VCaP (cell line): ENCODE measurements around the gene IRX6.

Source experiments
- H3K27ac ChIP-seq: fragments of 450-650 bp; 2 replicates; pipeline ENCODE4 v1.5.1; 2017
- CTCF ChIP-seq: fragments of 450-650 bp; conservative IDR thresholded peaks from 2 replicates; pipeline ENCODE4 v1.5.1; 2017; ENCODE audit warnings: mild to moderate bottlenecking, moderate library complexity

The IRX6 gene

GRCh38 chr16:55329791-55330428 is 5.9 kb downstream of the IRX6 start:
- no peak overlapping the region for H3K27ac ChIP-seq
- TF ChIP-seq CTCF: no peak

GRCh38 chr16:55330781-55331647 is 7.0 kb downstream of the IRX6 start:
- no peak for TF ChIP-seq CTCF
- H3K27ac ChIP-seq: no peak overlapping the region

GRCh38 chr16:55331648-55332185 is 7.7 kb downstream of the IRX6 start:
- H3K27ac ChIP-seq: no peak overlapping the region
- no peak for TF ChIP-seq CTCF

GRCh38 chr16:55333684-55334083 is 9.7 kb downstream of the IRX6 start:
- no peak for TF ChIP-seq CTCF
- no peak overlapping the region for H3K27ac ChIP-seq

DNA sequence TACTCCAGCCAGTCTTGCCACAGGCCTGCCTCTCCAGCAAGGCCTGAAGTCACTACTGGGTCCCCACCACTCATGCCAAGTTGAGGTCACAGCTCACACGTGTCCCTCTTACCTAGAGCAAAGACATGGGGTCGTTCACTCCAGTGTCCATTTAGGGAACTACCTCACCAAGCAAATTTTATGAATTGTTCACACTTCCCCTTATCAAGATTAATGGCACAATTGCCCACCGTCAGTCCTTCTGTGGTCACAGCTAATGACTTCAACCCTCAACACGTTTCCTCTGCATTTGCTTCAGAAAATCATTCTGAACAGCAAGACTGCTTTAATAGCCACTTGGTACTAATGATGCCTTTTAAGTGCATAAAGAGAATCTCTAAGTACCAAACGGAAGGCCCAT is 14.6 kb downstream of the IRX6 start:
- no peak overlapping the region for H3K27ac ChIP-seq
- no peak for TF ChIP-seq CTCF

DNA sequence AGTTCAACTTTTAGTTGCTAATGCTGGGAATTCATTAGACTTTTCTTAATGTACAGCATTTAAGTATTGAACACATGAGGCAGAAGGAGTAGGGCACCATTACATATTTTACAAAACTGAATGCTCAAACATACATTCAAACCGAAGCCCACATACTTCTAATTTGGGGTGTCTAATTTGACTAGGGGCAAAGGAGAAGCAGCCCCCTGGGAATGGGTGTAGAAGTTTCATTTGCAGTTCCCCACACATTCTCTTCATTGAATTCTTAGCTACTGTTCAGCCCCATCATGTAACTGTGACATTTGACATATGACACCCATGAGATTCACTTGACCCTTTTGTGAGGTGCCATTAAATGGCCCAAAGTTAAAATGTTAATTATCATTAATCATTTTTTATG is 16.4 kb downstream of the IRX6 start:
- TF ChIP-seq CTCF: no peak
- H3K27ac ChIP-seq: no peak overlapping the region

GRCh38 chr16:55341681-55342080 is 17.7 kb downstream of the IRX6 start:
- no peak overlapping the region for H3K27ac ChIP-seq
- TF ChIP-seq CTCF: no peak
